SKM-1 treated with dmso at 0.1 percent for 144 hours (cell line): Measurements from ENCODE around the gene STK25.
"Not testable (repeated sequence)": the region's sequence is repeated elsewhere in the genome, so short reads cannot be mapped to it uniquely, and the experiment has no call there.

Source experiments
- DNase-seq: peaks from one replicate; lab custom pipeline; 2025; ENCODE audit not compliant: unreplicated experiment; lab: John Stamatoyannopoulos, UW

STK25 gene

GRCh38 chr2:241467777-241468475 lies 40.5 kb downstream of the STK25 start:
- DNase-seq = no peak

GRCh38 chr2:241466230-241466629 lies 42.2 kb downstream of the STK25 start:
- DNase-seq = no peak

DNA sequence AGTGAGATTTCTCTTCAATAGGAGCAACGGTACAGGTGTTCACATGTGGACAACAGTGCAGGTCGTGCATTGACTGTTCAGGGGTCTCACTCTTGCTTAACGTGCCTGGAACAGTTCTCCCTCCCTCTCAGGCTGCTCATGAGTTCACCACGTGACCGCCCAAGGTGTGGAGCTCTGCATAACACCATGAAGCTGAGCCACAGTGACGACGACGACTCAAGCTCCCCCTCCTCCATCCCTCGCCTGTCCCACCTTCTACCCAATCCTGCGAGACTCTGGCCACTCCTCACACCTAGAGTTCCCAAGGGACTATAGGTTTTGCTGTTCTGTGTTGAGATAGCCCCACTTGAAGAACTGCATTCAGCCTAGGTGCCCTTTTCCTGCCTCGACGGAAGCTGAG lies 42.8 kb downstream of the STK25 start:
- DNase-seq = no peak

GRCh38 chr2:241463276-241464135 lies 44.9 kb downstream of the STK25 start:
- DNase-seq = no peak

- DNase-seq = no peak
Observed at GRCh38 chr2:241461693-241462677, 46.4 kb downstream of the STK25 start.

GRCh38 chr2:241460631-241461030 lies 47.8 kb downstream of the STK25 start:
- no peak for DNase-seq

- DNase-seq = no peak
Observed at GRCh38 chr2:241459520-241459919, 48.9 kb downstream of the STK25 start.

GRCh38 chr2:241458687-241459086 lies 49.7 kb downstream of the STK25 start:
- no peak for DNase-seq

DNA sequence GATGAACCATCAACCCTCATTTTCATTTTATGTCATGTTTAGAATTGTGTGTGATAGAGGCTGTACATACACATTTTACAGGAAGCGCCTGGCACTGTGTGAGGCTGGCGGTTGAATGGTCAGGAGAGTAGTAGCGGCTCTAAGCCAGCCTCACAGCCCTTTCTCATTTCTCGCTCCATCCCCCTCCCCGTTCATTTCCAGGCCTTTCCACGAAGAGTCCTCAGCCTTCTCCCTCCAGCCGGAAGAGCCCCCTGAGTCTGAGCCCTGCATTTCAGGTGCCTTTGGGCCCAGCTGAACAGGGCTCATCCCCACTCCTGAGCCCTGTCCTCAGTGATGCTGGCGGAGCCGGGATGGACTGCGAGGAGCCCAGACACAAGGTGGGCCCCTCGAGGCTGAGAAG lies 51.8 kb downstream of the STK25 start:
- DNase-seq = no peak

GRCh38 chr2:241454837-241455485 lies 53.4 kb downstream of the STK25 start:
- no peak for DNase-seq

DNA sequence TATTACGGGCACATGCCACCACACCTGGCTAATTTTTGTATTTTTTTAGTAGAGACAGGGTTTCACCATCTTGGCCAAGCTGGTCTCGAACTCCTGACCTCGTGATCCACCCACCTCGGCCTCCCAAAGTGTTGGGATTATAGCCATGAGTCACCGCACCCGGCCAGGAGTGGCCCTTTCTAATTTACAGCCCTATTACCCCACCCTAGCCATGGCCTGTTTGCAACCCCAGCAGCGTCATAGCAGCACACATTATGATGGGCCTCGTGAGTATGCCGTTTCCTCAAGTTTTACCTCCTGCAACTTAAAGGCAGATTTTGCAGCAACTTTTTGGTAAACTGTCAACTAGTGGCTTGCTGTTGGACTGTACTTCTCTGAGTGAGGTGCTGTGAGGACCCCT lies 54.5 kb downstream of the STK25 start:
- DNase-seq = peak; percentile 61

DNA sequence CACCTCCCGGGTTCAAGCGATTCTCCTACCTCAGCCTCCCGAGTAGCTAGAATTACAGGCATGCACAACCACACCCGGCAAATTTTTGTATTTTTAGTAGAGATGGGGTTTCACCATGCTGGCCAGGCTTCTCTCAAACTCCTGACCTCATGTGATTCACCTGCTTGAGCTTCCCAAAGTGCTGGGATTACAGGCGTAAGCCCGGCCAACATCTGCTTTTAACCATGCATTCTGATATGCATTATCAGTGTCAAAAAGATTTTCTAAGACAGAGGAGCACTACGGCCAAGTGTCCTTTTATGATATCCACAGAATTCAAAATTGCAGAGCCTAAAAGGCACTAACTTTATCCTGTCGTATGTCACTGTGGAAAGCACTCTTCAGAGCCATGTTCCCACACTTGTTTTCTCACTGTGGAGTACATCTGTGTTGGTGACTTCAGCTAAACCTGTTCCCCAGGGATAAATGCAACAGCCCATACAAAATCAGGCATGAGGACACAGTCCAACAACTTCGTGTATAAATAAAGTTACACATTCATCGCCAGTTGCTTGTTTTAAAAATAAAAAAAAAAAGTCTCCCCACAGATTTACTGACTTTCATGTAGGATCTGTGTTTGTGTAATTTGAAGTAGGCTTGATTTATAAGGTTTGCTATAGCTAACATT lies 56.4 kb downstream of the STK25 start:
- DNase-seq = no peak

DNA sequence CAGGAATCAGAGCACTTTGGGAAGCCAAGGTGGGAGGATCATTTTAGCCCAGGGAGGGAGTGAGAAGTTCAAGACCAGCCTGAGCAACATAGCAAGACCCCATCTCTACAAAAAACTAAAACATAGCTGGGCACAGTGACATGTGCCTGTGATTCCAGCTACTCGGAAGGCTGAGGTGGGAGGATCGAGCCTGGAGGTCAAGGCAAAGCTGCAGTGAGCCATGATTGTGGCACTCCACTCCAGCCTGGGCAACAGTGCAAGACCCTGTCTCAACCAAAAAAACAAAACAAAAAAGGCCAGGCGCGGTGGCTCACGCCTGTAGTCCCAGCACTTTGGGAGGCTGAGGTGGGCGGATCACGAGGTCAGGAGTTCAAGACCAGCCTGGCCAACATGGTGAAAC lies 58.3 kb downstream of the STK25 start:
- DNase-seq = not testable (repeated sequence)

GRCh38 chr2:241445426-241445825 lies 63.0 kb downstream of the STK25 start:
- DNase-seq = no peak

DNA sequence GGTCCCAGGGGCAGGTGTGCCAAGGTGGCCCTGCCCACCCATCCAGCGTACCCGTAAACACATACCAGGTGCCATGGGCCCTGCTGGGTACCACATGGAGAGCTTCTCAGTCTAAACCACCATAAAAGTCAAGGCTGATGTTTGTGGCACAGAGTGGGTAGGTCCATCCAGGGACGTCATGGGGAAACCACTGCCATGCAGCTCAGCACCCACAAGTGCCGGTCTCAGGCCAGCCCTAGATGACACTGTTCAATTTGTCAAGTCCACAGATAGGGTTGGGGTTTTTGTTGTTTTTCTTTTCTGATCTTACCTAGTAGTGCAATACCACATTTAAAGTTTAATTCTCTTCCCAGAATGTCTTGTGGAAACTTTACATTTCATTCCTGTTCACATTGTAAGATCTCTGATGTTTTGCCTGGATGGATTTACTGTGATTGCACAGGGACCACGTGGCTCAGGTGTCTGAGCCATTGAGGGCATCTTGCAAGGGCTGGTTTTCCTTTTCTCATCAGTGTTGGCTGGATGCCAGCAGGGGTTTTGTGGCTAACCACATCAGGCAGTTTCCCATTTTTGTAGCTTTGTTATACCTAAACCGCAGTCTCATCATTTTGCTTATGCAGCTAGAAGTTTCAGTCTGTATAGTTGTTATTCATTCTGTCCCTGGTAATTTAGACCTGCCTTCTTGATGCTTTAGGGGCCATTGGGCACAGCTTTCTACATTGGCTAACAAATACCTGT lies 64.7 kb downstream of the STK25 start:
- peak; percentile 72 for DNase-seq
